GM12892 (cell line): Measurements from ENCODE around the gene ARHGEF16.

Source experiments
- POLR2A ChIP-seq: IDR thresholded peaks from 2 replicates; pipeline ENCODE4 v1.6.1; 2011; ENCODE audit warnings: low read depth, low read length, control low read depth
- POLR2AphosphoS5 ChIP-seq: IDR thresholded peaks from 2 replicates; pipeline ENCODE4 v1.6.1; 2011; ENCODE audit warnings: low read depth, low read length, control low read depth
- TAF1 ChIP-seq: IDR thresholded peaks from 2 replicates; pipeline ENCODE4 v1.6.1; 2011; ENCODE audit warnings: low read depth, mild to moderate bottlenecking, control low read depth, low read length, borderline replicate concordance

DNA sequence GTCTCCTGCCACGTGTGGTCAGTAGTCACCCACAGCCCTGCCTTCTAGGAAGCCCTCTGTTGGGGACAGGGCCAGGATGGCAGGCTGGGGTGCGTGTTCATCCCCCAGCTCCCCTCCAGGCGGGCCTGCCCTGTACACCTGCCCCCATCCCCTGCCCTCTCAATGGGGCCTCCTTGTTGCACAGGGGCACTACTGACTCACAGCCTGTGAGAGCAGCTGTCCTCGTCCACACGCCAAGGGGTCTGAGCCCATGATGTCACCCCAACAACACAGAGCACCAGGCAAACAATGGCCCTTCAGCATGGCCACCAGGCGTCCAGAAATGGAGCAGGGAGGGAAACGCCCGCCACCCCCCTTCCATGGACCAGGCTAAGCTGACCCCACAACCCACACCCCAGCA is 64.3 kb downstream of the ARHGEF16 start:
- TF ChIP-seq POLR2A (no peak), TAF1 (no peak), POLR2AphosphoS5 (no peak)
